Trophoblast cell (in vitro differentiated cells and primary cell): ENCODE data around the gene SDCCAG8.

Experiments used
- DNase-seq, 2 donors: peaks; one replicate each; pipeline ENCODE4 v3.0.0-alpha.2; 2016
- H2AFZ ChIP-seq: 2 replicates; pipeline ENCODE4 v1.6.1; 2013; ENCODE audit warnings: low read length, moderate library complexity, mild to moderate bottlenecking; ENCODE audit not compliant: insufficient read depth, poor library complexity
- H2AK5ac ChIP-seq: 2 replicates; pipeline ENCODE4 v1.6.1; 2013; ENCODE audit warnings: mild to moderate bottlenecking, low read length
- H2BK120ac ChIP-seq: 2 replicates; pipeline ENCODE4 v1.6.1; 2013; ENCODE audit warnings: low read length, mild to moderate bottlenecking, moderate library complexity; ENCODE audit not compliant: insufficient read depth, poor library complexity
- H2BK12ac ChIP-seq: 2 replicates; pipeline ENCODE4 v1.6.1; 2013; ENCODE audit warnings: mild to moderate bottlenecking, low read length, moderate library complexity
- H2BK5ac ChIP-seq: 2 replicates; pipeline ENCODE4 v1.6.1; 2013; ENCODE audit warnings: low read length, low read depth, moderate library complexity, mild to moderate bottlenecking; ENCODE audit not compliant: poor library complexity
- H3K14ac ChIP-seq: 2 replicates; pipeline ENCODE4 v1.6.1; 2013; ENCODE audit warnings: mild to moderate bottlenecking, low read length
- H3K18ac ChIP-seq: 2 replicates; pipeline ENCODE4 v1.6.1; 2013; ENCODE audit warnings: mild to moderate bottlenecking, low read length
- H3K23ac ChIP-seq: 2 replicates; pipeline ENCODE4 v1.6.1; 2013; ENCODE audit warnings: low read length
- H3K27ac ChIP-seq: 2 replicates; pipeline ENCODE4 v1.5.1; 2013; ENCODE audit warnings: low read depth, mild to moderate bottlenecking, inconsistent platforms, low read length, moderate library complexity
- H3K27me3 ChIP-seq: 2 replicates; pipeline ENCODE4 v1.6.1; 2013; ENCODE audit warnings: inconsistent platforms, mild to moderate bottlenecking, low read length, moderate library complexity; ENCODE audit not compliant: insufficient read depth
- H3K36me3 ChIP-seq, 2 experiments: 1 replicate in 1 of 2; 2 replicates in 1 of 2; pipeline ENCODE4 v1.6.1; 2013; ENCODE audit warnings: low read length in 2 of 2, mild to moderate bottlenecking in 2 of 2, moderate library complexity in 1 of 2; ENCODE audit not compliant: insufficient read depth in 2 of 2, control insufficient read depth in 1 of 2
- H3K4ac ChIP-seq: 2 replicates; pipeline ENCODE4 v1.6.1; 2013; ENCODE audit warnings: low read depth, mild to moderate bottlenecking, low read length, moderate library complexity
- H3K4me1 ChIP-seq, 2 experiments: 1 replicate in 1 of 2; 2 replicates in 1 of 2; pipeline ENCODE4 v1.6.1; 2013; ENCODE audit warnings: low read length in 2 of 2, mild to moderate bottlenecking in 2 of 2, moderate library complexity in 1 of 2; ENCODE audit not compliant: insufficient read depth in 2 of 2, control insufficient read depth in 1 of 2
- H3K4me2 ChIP-seq: 2 replicates; pipeline ENCODE4 v1.6.1; 2013; ENCODE audit warnings: inconsistent platforms, mild to moderate bottlenecking, low read length, moderate library complexity
- H3K4me3 ChIP-seq: 2 replicates; pipeline ENCODE4 v1.5.1; 2013; ENCODE audit warnings: mild to moderate bottlenecking, low read depth, low read length, inconsistent platforms
- H3K79me1 ChIP-seq: one replicate; pipeline ENCODE4 v1.6.1; 2013; ENCODE audit warnings: low read length
- H3K79me2 ChIP-seq: 2 replicates; pipeline ENCODE4 v1.6.1; 2013; ENCODE audit warnings: low read length, mild to moderate bottlenecking; ENCODE audit not compliant: control insufficient read depth, insufficient read depth, poor library complexity
- H3K9ac ChIP-seq: 2 replicates; pipeline ENCODE4 v1.6.1; 2013; ENCODE audit warnings: mild to moderate bottlenecking, low read length
- H3K9me3 ChIP-seq: 2 replicates; pipeline ENCODE4 v1.6.1; 2013; ENCODE audit warnings: low read depth, mild to moderate bottlenecking, control low read depth, inconsistent platforms, low read length; ENCODE audit not compliant: insufficient read depth
- H4K12ac ChIP-seq: 2 replicates; pipeline ENCODE4 v1.6.1; 2013; ENCODE audit warnings: low read depth, mild to moderate bottlenecking, low read length, moderate library complexity
- H4K8ac ChIP-seq: 2 replicates; pipeline ENCODE4 v1.6.1; 2013; ENCODE audit warnings: low read depth, mild to moderate bottlenecking, low read length, moderate library complexity
- H4K91ac ChIP-seq: one replicate; pipeline ENCODE4 v1.6.1; 2013; ENCODE audit warnings: low read depth, mild to moderate bottlenecking, low read length, moderate library complexity
- WGBS: extraction: QIAGEN DNeasy Blood & Tissue Kit; methylation state at CpG from one replicate; pipeline ENCODE4 v1.1.7; 2013; ENCODE audit warnings: missing lambda C conversion rate; ENCODE audit not compliant: insufficient read length, insufficient coverage; ENCODE audit errors: extremely low coverage; 5-methylcytosine and 5-hydroxymethylcytosine counted together

Gene SDCCAG8

GRCh38 chr1:243473227-243474135, 217.6 kb downstream of the SDCCAG8 start:
- no CpG with 5 or more reads among the region's 12 CpGs for WGBS
- no peak overlapping the region for H3K9ac ChIP-seq
- no peaks in the 10 kb centered on the region for H3K79me2 ChIP-seq
- no peak overlapping the region for H3K23ac ChIP-seq
- no peak overlapping the region for H2AK5ac ChIP-seq
- H3K14ac ChIP-seq = no peak overlapping the region
- H3K9me3 ChIP-seq = no peaks in the 10 kb centered on the region
- H3K4me2 ChIP-seq = no peak overlapping the region
- no peaks in the 10 kb centered on the region for H3K79me1 ChIP-seq
- no peak overlapping the region for H3K27ac ChIP-seq
- H2BK12ac ChIP-seq = no peak overlapping the region
- H4K12ac ChIP-seq = no peak overlapping the region
- H4K91ac ChIP-seq = no peak overlapping the region
- H3K4me3 ChIP-seq = no peak overlapping the region
- no peak overlapping the region for H2AFZ ChIP-seq
- H3K36me3 ChIP-seq = no peaks in the 10 kb centered on the region
- DNase-seq = no peak
- no peaks in the 10 kb centered on the region for H3K27me3 ChIP-seq
- H3K4ac ChIP-seq = no peak overlapping the region
- no peak overlapping the region for H2BK120ac ChIP-seq
- no peak overlapping the region for H2BK5ac ChIP-seq
- H4K8ac ChIP-seq = no peak overlapping the region
- H3K4me1 ChIP-seq = peaks cover 0 to 2% of the 10 kb centered on the region in 2 experiments
- H3K18ac ChIP-seq = no peak overlapping the region

GRCh38 chr1:243474136-243474881, 218.5 kb downstream of the SDCCAG8 start:
- no peak overlapping the region for H3K23ac ChIP-seq
- H3K18ac ChIP-seq = no peak overlapping the region
- no peaks in the 10 kb centered on the region for H3K79me1 ChIP-seq
- H2BK120ac ChIP-seq = no peak overlapping the region
- H4K91ac ChIP-seq = no peak overlapping the region
- no peak overlapping the region for H2AFZ ChIP-seq
- DNase-seq = no peak
- H2AK5ac ChIP-seq = no peak overlapping the region
- H3K4ac ChIP-seq = no peak overlapping the region
- no peak overlapping the region for H3K4me3 ChIP-seq
- no peak overlapping the region for H3K14ac ChIP-seq
- no peaks in the 10 kb centered on the region for H3K36me3 ChIP-seq
- H4K8ac ChIP-seq = no peak overlapping the region
- H3K79me2 ChIP-seq = no peaks in the 10 kb centered on the region
- no peak overlapping the region for H4K12ac ChIP-seq
- peaks cover 0 to 2% of the 10 kb centered on the region in 2 experiments for H3K4me1 ChIP-seq
- no peak overlapping the region for H3K27ac ChIP-seq
- no peak overlapping the region for H2BK12ac ChIP-seq
- no peak overlapping the region for H2BK5ac ChIP-seq
- H3K4me2 ChIP-seq = no peak overlapping the region
- no peaks in the 10 kb centered on the region for H3K9me3 ChIP-seq
- H3K27me3 ChIP-seq = no peaks in the 10 kb centered on the region
- no peak overlapping the region for H3K9ac ChIP-seq
- no CpG with 5 or more reads among the region's 55 CpGs for WGBS

GRCh38 chr1:243474906-243475305, 219.1 kb downstream of the SDCCAG8 start:
- H3K9me3 ChIP-seq = no peaks in the 10 kb centered on the region
- no peaks in the 10 kb centered on the region for H3K79me1 ChIP-seq
- no peak overlapping the region for H3K9ac ChIP-seq
- H3K4me3 ChIP-seq = no peak overlapping the region
- no peak for DNase-seq
- no peaks in the 10 kb centered on the region for H3K36me3 ChIP-seq
- H3K27ac ChIP-seq = no peak overlapping the region
- no peak overlapping the region for H3K23ac ChIP-seq
- WGBS = no CpG with 5 or more reads among the region's 9 CpGs
- no peak overlapping the region for H2BK12ac ChIP-seq
- no peak overlapping the region for H3K18ac ChIP-seq
- no peak overlapping the region for H2AFZ ChIP-seq
- H4K91ac ChIP-seq = no peak overlapping the region
- no peak overlapping the region for H2BK120ac ChIP-seq
- H4K8ac ChIP-seq = no peak overlapping the region
- no peak overlapping the region for H2AK5ac ChIP-seq
- no peak overlapping the region for H3K4me2 ChIP-seq
- no peak overlapping the region for H2BK5ac ChIP-seq
- H4K12ac ChIP-seq = no peak overlapping the region
- H3K79me2 ChIP-seq = no peaks in the 10 kb centered on the region
- no peak overlapping the region for H3K4ac ChIP-seq
- H3K4me1 ChIP-seq = peaks cover 0 to 2% of the 10 kb centered on the region in 2 experiments
- H3K14ac ChIP-seq = no peak overlapping the region
- no peaks in the 10 kb centered on the region for H3K27me3 ChIP-seq

- no peak overlapping the region for H4K8ac ChIP-seq
- WGBS = no CpG with 5 or more reads among the region's 7 CpGs
- H2AFZ ChIP-seq = no peak overlapping the region
- H3K79me1 ChIP-seq = no peaks in the 10 kb centered on the region
- H4K12ac ChIP-seq = no peak overlapping the region
- no peak overlapping the region for H3K18ac ChIP-seq
- no peaks in the 10 kb centered on the region for H3K27me3 ChIP-seq
- no peak overlapping the region for H3K23ac ChIP-seq
- H2BK5ac ChIP-seq = no peak overlapping the region
- no peak overlapping the region for H3K27ac ChIP-seq
- H2BK120ac ChIP-seq = no peak overlapping the region
- H3K4ac ChIP-seq = no peak overlapping the region
- H4K91ac ChIP-seq = no peak overlapping the region
- no peak overlapping the region for H3K4me2 ChIP-seq
- H3K9ac ChIP-seq = no peak overlapping the region
- H2BK12ac ChIP-seq = no peak overlapping the region
- H3K9me3 ChIP-seq = no peaks in the 10 kb centered on the region
- H3K4me3 ChIP-seq = no peak overlapping the region
- no peak overlapping the region for H3K14ac ChIP-seq
- no peak overlapping the region for H2AK5ac ChIP-seq
- peaks cover 0 to 2% of the 10 kb centered on the region in 2 experiments for H3K4me1 ChIP-seq
- no peak for DNase-seq
- H3K79me2 ChIP-seq = no peaks in the 10 kb centered on the region
- H3K36me3 ChIP-seq = no peaks in the 10 kb centered on the region
Measured at GRCh38 chr1:243475966-243476365, 220.1 kb downstream of the SDCCAG8 start.
